ENCODE results near the gene KYNU. TPM values are rescaled to one million over a fixed set of nuclear protein-coding genes. Genes with fewer than 3 reads are reported as not detected.
"Not testable (repeated sequence)": the region's sequence is repeated elsewhere in the genome, so short reads cannot be mapped to it uniquely, and the experiment has no call there.

KYNU gene
- total RNA-seq, 1 donor from 2014 or later: 0.26 TPM

DNA sequence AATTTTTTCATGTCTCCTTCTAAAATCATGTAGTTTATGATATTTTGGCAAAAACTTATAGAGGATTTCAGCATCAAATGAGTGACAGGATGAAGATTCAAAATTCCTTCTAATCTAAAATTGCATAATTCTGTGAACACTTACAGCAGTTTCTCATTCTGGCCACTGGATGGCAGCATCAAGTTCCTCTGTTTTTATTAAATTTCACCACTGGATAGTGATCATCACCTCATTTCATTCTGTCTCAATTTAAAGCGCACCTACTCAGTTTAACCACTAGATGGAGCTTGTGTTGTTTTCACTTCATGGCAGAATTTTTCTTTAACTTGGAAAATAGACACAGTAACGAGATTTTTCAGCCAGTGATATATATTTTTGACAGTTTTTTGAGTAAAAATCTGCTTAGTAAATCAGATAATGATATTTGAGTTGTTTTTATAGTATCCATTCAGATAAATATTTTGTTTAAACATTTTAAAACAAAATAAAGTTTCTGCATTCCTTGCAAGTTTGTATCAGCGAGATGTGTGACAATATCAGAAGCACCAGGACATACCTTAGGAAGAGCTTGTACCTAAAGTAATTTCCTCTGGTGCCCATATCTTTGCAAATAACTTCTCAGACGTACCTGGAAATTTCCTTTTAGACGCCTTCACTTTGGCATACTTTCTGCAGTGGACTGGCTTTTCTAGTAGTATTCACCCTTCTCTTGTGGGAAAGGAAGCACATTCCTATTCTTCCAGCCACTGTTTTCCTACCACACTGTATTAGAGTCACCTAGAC lies 157.0 kb downstream of the KYNU start:
- TF ChIP-seq, protein P1, sequence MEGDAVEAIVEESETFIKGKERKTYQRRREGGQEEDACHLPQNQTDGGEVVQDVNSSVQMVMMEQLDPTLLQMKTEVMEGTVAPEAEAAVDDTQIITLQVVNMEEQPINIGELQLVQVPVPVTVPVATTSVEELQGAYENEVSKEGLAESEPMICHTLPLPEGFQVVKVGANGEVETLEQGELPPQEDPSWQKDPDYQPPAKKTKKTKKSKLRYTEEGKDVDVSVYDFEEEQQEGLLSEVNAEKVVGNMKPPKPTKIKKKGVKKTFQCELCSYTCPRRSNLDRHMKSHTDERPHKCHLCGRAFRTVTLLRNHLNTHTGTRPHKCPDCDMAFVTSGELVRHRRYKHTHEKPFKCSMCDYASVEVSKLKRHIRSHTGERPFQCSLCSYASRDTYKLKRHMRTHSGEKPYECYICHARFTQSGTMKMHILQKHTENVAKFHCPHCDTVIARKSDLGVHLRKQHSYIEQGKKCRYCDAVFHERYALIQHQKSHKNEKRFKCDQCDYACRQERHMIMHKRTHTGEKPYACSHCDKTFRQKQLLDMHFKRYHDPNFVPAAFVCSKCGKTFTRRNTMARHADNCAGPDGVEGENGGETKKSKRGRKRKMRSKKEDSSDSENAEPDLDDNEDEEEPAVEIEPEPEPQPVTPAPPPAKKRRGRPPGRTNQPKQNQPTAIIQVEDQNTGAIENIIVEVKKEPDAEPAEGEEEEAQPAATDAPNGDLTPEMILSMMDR (conservative IDR thresholded peaks at IDR 0.05): peak; percentile 98
- Mint-ChIP-seq H3K4me1 (no peaks in the 10 kb centered on the region), H3K27me3 (ENCODE audit: low read depth) (no peaks in the 10 kb centered on the region), H3K4me3 (no peak overlapping the region), H3K9me3 (no peaks in the 10 kb centered on the region), H3K27ac (ENCODE audit: unreplicated experiment) (no peak overlapping the region), H3K36me3 (ENCODE audit: low read depth) (no peaks in the 10 kb centered on the region)
- peak; percentile 37 for DNase-seq (ENCODE audit: low read depth, low spot score)

DNA sequence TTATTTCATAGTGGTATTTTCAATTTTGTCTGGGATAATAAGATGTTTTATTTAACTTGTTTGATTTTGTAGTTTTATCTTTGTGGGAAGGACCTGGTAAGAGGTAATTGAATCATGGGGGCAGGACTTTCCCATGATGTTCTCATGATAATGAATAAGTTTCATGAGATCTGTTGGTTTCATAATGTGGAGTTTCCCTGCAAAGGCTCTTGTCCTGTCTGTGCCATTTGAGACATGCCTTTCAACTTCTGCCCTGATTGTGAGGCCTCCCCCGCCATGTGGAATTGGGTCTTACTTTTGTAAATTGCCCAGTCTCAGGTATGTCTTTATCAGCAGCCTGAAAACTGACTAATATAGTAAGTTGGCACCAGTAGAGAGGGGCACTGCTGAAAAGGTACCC lies 174.0 kb downstream of the KYNU start:
- no peak overlapping the region for H3K4me3 Mint-ChIP-seq
- H3K4me1 Mint-ChIP-seq: no peaks in the 10 kb centered on the region
- no peak overlapping the region for H3K27ac Mint-ChIP-seq (ENCODE audit: unreplicated experiment)
- DNase-seq (ENCODE audit: low read depth, low spot score): no peak
- peaks cover 10% of the 10 kb centered on the region for H3K9me3 Mint-ChIP-seq
- no peaks in the 10 kb centered on the region for H3K27me3 Mint-ChIP-seq (ENCODE audit: low read depth)
- peaks cover 3% of the 10 kb centered on the region for H3K36me3 Mint-ChIP-seq (ENCODE audit: low read depth)
- TF ChIP-seq, protein P1 (conservative IDR thresholded peaks at IDR 0.05): no peak

DNA sequence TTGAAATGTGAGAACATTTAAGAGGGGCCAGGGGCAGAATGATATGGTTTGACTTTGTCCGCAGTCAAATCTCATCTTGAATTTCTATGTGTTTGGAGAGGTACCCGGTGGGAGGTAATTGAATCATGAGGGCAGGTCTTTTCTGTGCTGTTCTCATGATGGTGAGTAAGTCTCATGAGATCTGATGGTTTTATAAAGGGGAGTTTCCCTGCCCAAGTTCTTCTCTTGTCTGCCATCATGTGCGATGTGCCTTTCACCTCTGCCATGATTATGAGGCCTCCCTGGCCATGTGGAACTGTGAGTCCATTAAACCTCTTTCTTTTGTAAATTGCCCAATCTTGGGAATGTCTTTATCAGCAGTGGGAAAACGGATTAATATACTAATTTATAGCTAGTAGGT lies 176.0 kb downstream of the KYNU start:
- H3K4me1 Mint-ChIP-seq; H3K4me3 Mint-ChIP-seq; H3K36me3 Mint-ChIP-seq (ENCODE audit: low read depth); H3K27ac Mint-ChIP-seq (ENCODE audit: unreplicated experiment); DNase-seq (ENCODE audit: low read depth, low spot score); H3K27me3 Mint-ChIP-seq (ENCODE audit: low read depth): not testable (repeated sequence)
- peaks cover 14% of the 10 kb centered on the region for H3K9me3 Mint-ChIP-seq

DNA sequence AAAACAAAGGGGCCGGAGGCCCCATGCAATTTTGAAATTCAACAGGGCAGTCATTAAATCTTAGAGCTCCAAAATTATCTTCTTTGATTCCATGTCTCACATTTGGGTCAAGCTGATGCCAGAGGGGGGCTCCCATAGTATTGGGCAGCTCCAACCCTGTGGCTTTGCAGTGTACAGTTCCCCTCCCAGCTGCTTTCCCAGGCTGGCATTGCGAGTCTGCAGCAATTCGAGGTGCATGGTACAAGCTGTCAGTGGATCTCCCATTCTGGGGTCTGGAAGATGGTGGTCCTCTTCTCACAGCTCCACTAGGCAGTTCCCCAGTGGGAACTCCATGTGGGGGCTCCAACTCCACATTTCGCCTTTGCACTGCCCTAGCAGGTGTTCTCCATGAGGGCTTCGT lies 179.1 kb downstream of the KYNU start:
- H3K36me3 Mint-ChIP-seq (ENCODE audit: low read depth): peaks cover 7% of the 10 kb centered on the region
- H3K27ac Mint-ChIP-seq (ENCODE audit: unreplicated experiment): no peak overlapping the region
- DNase-seq (ENCODE audit: low read depth, low spot score): no peak
- H3K27me3 Mint-ChIP-seq (ENCODE audit: low read depth): no peaks in the 10 kb centered on the region
- TF ChIP-seq, protein P1 (conservative IDR thresholded peaks at IDR 0.05): no peak
- H3K4me3 Mint-ChIP-seq: no peak overlapping the region
- H3K9me3 Mint-ChIP-seq: peaks cover 14% of the 10 kb centered on the region
- peaks cover 10% of the 10 kb centered on the region for H3K4me1 Mint-ChIP-seq

DNA sequence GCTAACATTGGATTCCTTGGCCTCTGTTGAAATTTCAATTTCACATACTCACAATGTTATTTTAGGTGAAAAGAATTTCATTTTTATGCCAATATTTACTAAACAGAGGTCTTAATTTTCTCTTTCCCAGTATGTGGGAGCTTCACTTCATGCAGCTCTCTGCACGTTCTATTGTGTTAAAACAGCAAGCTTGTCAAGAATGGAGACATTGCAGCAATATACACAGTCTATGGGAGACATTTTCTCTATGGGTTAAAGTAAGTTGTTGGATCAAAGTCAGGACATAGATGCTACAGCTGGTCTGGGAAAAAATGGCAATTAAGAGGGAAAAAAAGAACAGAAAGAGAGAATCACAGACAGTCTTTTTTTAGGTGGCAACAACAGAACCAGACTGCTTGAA lies 181.4 kb downstream of the KYNU start:
- TF ChIP-seq, protein P1 (conservative IDR thresholded peaks at IDR 0.05): no peak
- no peaks in the 10 kb centered on the region for H3K27me3 Mint-ChIP-seq (ENCODE audit: low read depth)
- H3K9me3 Mint-ChIP-seq: peaks cover 9% of the 10 kb centered on the region
- no peak overlapping the region for H3K4me3 Mint-ChIP-seq
- H3K27ac Mint-ChIP-seq (ENCODE audit: unreplicated experiment): no peak overlapping the region
- DNase-seq (ENCODE audit: low read depth, low spot score): no peak
- H3K36me3 Mint-ChIP-seq (ENCODE audit: low read depth): peaks cover 7% of the 10 kb centered on the region
- peaks cover 10% of the 10 kb centered on the region for H3K4me1 Mint-ChIP-seq

DNA sequence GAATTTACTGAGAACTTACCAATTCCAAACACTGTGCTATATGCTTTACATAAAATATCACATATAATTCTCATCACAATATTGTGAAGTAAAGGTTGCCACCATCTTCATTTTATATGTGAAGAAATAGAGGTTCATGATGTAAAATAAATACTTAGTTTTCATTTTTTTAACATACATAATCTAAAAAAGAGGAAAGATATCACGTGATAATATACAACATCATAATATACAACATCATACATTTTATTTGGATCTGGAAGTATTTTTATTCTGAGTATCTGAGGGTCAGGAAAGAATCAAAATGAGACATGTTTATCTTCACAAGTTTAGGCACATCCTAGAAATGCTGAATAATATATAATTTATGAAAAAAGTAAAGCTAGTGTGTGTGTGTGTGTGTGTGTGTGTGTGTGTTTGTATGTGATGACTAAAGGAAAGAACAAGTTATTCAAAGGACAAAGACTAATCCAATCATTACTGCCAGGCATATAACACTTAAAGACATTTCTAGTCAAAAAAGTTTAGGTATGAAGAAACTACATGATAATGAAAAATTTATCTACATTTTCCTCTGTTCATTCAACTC lies 186.2 kb downstream of the KYNU start:
- peaks cover 2% of the 10 kb centered on the region for H3K36me3 Mint-ChIP-seq (ENCODE audit: low read depth)
- no peak overlapping the region for H3K4me3 Mint-ChIP-seq
- H3K27ac Mint-ChIP-seq (ENCODE audit: unreplicated experiment): no peak overlapping the region
- H3K4me1 Mint-ChIP-seq: peaks cover 10% of the 10 kb centered on the region
- no peak for DNase-seq (ENCODE audit: low read depth, low spot score)
- TF ChIP-seq, protein P1 (conservative IDR thresholded peaks at IDR 0.05): no peak
- peaks cover 11% of the 10 kb centered on the region for H3K9me3 Mint-ChIP-seq
- H3K27me3 Mint-ChIP-seq (ENCODE audit: low read depth): no peaks in the 10 kb centered on the region

Data from neural crest cell (in vitro differentiated cells).